Astrocyte of the cerebellum (primary cell): Measurements from ENCODE around the gene CLCN1.

Experiments used
- DNase-seq: peaks from one replicate; pipeline ENCODE4 v3.0.0-alpha.2; 2011; ENCODE audit warnings: low read depth
- H3K4me3 ChIP-seq: 2 replicates; pipeline ENCODE4 v1.5.1; 2011; ENCODE audit warnings: mild to moderate bottlenecking, low read depth, low read length, moderate library complexity
- in situ Hi-C: cut with HindIII; loops from 2 replicates; pipeline ENCODE4 v1.10.0; 2017; ENCODE audit warnings: low sequenced_read_pairs
- TF ChIP-seq, protein P1 (sequence below): IDR thresholded peaks from 2 replicates; pipeline ENCODE4 v1.5.1; 2012; ENCODE audit warnings: low read length, low read depth, moderate library complexity, mild to moderate bottlenecking; ENCODE audit errors: missing control alignments

Gene CLCN1

DNA sequence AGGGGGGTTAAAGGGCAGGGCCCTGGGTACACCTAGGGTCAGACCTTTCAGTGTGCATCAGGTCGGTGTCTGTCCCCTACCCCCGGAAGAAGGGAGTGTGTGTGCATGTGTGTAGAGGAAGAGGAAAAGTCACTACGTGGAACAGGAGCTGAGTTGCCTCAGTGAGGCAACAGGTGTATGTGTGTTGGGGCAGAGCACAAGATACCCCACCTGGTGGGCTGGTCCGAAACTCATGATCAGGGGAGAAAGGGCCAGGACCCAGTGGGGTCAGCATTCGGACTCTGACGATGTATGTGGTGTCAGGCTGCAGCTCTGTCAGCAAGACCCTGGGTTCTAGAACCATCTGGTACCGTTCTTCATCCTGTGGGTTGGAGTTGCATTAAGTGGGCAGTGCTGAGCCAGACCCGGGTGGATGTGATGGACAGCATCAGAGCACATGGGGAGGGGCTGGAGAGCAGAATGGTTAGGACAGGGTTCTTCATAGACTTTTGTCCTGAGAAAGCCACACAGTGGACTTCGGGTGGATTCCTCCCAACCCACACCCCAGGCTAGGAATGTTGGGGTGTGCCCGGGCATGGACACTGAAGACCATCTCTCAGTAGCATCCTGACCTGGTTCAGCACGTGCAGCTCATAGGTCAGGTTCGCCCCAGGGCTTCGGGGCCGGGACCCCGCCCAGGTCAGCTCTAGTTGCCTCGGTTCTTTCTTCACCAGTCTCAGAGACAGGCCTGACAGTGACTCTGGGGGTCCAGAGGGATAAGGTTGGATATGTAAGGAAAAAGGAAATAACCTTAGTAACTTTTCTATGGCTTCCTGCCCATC lies 82.0 kb downstream of the CLCN1 start:
- DNase-seq: no peak
- TF ChIP-seq, protein P1, sequence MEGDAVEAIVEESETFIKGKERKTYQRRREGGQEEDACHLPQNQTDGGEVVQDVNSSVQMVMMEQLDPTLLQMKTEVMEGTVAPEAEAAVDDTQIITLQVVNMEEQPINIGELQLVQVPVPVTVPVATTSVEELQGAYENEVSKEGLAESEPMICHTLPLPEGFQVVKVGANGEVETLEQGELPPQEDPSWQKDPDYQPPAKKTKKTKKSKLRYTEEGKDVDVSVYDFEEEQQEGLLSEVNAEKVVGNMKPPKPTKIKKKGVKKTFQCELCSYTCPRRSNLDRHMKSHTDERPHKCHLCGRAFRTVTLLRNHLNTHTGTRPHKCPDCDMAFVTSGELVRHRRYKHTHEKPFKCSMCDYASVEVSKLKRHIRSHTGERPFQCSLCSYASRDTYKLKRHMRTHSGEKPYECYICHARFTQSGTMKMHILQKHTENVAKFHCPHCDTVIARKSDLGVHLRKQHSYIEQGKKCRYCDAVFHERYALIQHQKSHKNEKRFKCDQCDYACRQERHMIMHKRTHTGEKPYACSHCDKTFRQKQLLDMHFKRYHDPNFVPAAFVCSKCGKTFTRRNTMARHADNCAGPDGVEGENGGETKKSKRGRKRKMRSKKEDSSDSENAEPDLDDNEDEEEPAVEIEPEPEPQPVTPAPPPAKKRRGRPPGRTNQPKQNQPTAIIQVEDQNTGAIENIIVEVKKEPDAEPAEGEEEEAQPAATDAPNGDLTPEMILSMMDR: no peak
- H3K4me3 ChIP-seq: no peak overlapping the region
- in situ Hi-C loops: no loop called here

DNA sequence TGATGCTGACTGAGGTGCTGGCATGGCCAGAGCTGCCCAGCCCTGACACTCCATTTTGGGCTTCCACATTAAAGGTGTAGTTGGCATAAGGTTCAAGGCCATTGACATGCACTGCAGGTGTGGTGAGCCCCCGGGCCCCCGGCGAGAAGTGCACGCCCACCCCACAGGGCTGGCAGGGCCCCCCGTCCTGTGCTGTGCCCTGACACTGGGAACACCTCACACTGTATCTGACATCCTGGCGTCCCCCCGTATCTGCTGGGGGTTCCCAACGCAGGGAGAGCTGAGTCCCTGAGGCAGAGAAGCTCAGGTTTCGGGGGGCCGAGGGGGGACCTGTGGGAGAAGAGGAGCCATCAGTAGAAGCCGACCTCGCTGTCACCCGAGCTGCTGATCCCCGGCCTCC lies 82.7 kb downstream of the CLCN1 start:
- TF ChIP-seq, protein P1: no peak
- no peak overlapping the region for H3K4me3 ChIP-seq
- no peak for DNase-seq
- in situ Hi-C loops: no loop called here

DNA sequence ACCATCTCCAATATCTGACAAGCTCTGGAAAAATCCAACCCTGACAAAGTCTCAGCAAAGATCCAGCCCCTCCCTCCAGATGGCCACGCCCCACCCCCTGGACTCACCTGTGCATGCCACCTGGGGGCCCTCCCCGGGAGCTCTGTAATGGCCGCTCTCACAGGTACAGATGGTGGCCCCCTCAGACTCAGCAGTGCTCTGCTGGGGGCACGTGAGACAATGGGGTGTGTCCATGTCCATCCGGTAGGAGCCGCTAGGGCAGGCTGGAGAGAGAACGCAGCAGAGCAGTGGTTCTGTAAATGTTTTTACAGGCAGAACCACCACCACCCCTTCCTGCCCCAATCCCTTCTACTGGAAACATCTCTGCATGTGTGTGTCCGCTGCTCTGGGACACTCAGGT lies 83.2 kb downstream of the CLCN1 start:
- TF ChIP-seq, protein P1: no peak
- in situ Hi-C loops: no loop called here
- no peak for DNase-seq
- no peak overlapping the region for H3K4me3 ChIP-seq

DNA sequence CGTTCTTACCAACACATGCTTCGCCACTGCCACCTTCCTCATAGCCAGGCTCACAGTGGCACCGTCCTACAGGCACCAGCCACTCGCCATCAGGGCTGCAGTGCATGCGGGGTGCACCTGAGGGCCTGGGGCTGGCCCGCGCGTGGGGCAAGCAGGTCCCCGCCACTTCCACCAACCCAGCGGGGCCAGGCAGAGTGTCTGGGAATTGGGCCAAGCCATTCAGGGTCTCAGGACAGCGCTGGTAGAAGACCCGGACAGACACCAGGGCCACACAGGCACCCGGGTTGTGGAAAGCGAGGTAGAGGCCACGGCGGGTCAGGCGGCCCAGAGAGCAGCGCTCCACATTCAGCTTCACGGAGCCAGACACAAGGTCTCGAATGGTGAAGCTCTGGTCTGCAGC lies 83.7 kb downstream of the CLCN1 start:
- TF ChIP-seq, protein P1: no peak
- in situ Hi-C loops: no loop called here
- DNase-seq: no peak
- H3K4me3 ChIP-seq: no peak overlapping the region

DNA sequence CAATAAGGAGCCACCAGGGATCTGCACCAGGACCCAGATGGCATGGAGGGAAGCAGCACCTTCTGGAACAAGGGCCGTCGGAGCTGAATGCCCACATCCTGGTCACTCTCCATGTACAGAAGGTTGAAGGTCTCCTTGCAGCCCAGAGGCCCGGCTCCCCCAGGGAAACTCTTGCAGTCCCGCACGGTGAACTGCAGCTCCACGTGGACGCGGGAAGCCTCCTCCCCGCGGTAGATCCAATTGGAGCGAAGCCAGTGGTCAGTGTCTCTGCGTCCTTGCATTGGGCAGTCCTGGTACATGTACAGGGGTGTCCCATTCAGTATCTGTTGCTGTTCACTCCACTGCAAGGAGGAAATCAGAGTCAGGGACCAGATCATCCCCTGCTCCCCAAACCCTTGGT lies 85.4 kb downstream of the CLCN1 start:
- in situ Hi-C loops: no loop called here
- no peak overlapping the region for H3K4me3 ChIP-seq
- TF ChIP-seq, protein P1: no peak
- no peak for DNase-seq
